HG02970 (cell line): ENCODE measurements around the gene DHRS13.
"Not testable (repeated sequence)": the region's sequence is repeated elsewhere in the genome, so short reads cannot be mapped to it uniquely, and the experiment has no call there.

Experiments used
- ATAC-seq: cut with Tn5 transposase; IDR thresholded peaks from one replicate; pipeline ENCODE4 v1.9.1; 2021; ENCODE audit warnings: mild to moderate bottlenecking, moderate library complexity, moderate number of reproducible peaks; ENCODE audit not compliant: unreplicated experiment, low FRiP score

The DHRS13 gene

GRCh38 chr17:28864991-28865849, 37.7 kb downstream of the DHRS13 start:
- no peak for ATAC-seq

GRCh38 chr17:28863953-28864352, 38.9 kb downstream of the DHRS13 start:
- ATAC-seq: no peak

GRCh38 chr17:28862561-28862960, 40.3 kb downstream of the DHRS13 start:
- no peak for ATAC-seq

GRCh38 chr17:28861393-28862203, 41.3 kb downstream of the DHRS13 start:
- no peak for ATAC-seq

GRCh38 chr17:28860363-28860808, 42.5 kb downstream of the DHRS13 start:
- ATAC-seq: no peak

DNA sequence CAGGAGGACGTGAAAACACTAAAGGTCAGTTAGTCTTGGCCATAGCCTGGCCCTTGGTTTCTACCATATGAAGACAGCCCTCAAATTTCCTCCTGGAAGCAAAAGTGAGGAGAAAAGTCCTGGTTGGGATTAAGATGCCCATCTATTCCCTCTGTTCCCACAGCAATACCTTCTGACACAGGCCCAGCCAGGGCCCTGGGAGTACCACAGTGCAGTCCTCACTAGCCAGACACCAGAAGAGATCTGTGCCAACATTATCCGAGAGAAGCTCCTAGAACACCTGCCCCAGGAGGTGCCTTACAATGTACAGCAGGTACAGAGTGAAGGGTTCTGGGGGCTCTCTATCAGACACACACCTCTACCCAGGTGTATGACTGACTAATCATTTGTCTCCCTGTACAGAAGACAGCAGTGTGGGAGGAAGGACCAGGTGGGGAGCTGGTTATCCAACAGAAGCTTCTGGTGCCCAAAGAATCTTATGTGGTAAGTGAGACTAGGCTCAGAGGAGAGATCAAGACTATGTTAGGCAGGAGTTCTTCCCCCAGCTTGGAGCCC, 44.0 kb downstream of the DHRS13 start:
- no peak for ATAC-seq

GRCh38 chr17:28857905-28858800, 44.7 kb downstream of the DHRS13 start:
- ATAC-seq: no peak

DNA sequence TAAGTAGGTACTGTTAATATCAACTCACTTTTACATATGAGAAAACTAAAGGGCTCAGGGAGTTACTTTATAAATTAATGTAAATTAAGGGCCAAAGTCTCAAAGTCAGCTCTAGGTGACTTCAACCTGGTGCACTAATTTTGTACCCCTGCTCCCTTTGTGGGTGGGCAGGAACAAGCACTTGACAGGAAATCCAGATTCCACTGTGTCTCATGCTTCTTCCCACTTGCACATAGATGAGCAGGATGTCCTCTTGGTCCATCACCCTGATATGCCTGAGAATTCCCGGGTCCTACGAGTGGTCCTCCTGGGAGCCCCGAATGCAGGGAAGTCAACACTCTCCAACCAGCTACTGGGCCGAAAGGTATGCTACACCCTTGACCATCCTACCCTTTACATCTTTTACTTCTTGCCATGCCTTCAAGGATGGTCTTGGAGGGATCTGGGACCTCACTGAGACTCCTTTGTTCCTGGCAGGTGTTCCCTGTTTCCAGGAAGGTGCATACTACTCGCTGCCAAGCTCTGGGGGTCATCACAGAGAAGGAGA, 46.8 kb downstream of the DHRS13 start:
- ATAC-seq: no peak

DNA sequence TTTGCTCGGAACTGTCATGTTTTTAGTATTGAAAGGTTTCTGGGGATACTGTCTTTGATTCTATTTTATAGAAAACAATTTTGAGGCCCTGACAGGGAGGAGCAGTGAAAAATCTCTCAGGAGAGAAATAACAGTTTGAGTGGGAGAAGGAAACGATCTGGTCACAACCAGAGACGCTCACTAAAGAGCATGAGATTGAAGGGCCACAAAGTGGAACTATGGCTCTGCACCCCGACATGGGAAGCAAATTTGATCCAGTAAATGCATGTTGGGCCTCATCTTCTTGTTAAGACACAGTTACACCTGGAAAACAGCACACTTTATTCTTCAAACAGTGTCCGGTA, 47.6 kb downstream of the DHRS13 start:
- ATAC-seq: no peak

GRCh38 chr17:28854457-28855335, 48.2 kb downstream of the DHRS13 start, which contains the start of gene ERAL1:
Gene ERAL1 (plus strand): TSS chr17:28855016. CDS start chr17:28855035, 19 bp downstream.
- peak; percentile 87 for ATAC-seq

- no peak for ATAC-seq
These were observed 49.6 kb downstream of the DHRS13 start for GRCh38 chr17:28853295-28853694.

DNA sequence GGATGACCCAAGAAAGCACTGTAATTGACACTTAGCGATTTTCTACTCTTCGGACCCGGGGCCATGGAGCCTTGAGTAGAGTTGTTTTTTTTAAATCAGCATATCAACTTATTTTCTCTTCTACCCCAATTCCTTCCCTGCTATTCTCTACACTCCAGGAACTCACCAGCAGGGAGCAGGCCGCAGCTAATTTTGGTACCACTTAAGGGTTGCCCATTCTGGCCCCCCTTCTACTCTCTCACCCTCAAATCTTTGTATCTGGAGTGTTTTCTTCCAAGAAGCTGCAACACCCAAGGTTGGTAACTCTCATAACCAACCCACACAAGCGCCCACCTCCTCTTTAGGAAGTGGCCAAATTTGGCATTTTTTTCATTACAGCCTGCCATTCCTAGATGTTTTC, 53.6 kb downstream of the DHRS13 start:
- no peak for ATAC-seq

DNA sequence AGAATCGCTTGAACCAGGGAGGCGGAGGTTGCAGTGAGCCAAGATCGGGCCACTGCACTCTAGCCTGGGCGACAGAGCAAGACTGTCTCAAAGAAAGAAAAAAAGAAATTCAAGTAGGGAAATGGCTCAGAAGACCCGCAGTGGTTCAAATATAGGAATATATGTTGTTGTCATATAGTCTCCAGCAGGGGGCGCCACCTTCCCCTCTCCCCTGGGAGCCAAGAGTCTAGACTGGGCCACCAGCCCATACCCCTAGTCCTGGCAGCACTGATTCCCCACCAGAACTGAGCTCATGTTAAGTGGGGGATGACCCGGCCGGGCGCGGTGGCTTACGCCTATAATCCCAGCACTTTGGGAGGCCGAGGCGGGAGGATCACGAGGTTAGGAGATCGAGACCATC, 54.2 kb downstream of the DHRS13 start:
- ATAC-seq: not testable (repeated sequence)
